Measurements from ENCODE around the gene NKD2.

NKD2 gene

DNA sequence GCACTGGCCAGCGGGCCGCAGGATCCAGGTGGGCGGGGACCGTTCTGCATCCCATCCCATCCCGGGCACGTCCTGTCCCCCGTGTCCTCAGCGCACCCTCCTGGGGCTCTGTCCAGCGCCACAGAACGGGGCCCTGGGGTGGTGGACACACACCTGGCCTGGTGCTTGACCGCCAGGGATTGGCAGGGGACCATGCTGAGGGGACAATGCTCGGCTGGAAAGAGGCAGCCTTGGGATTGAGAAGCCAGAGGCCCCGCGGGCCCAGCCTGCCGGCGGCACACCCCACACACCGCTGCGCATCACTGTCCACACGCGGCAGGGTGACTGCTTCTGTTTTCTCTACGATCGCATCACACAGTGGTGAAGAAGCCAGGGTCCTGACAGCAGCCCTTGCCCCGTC is 70.2 kb downstream of the NKD2 start:
- H3K79me2 ChIP-seq (ENCODE audit: insufficient read depth, low read length) = no peaks in the 10 kb centered on the region
- no peak overlapping the region for H3K9ac ChIP-seq (ENCODE audit: low read length)
- no peaks in the 10 kb centered on the region for H3K9me2 ChIP-seq (ENCODE audit: low read depth, low read length)
- no peak overlapping the region for H3K4me3 ChIP-seq (ENCODE audit: low read depth, low read length, poor library complexity, severe bottlenecking)
- H3K36me3 ChIP-seq (ENCODE audit: insufficient read depth, low read length) = no peaks in the 10 kb centered on the region
- H3K27me3 ChIP-seq (ENCODE audit: insufficient read depth, low read length) = no peaks in the 10 kb centered on the region; the same call in 1 of the 2 replicates
- H3K9me3 ChIP-seq (ENCODE audit: low read length) = no peaks in the 10 kb centered on the region
- H3K4me1 ChIP-seq (ENCODE audit: insufficient read depth, low read length, severe bottlenecking) = no peaks in the 10 kb centered on the region
- H3F3A ChIP-seq (ENCODE audit: insufficient read depth, low read length) = no peaks in the 10 kb centered on the region
- no peak for TF ChIP-seq EZH2 (IDR thresholded peaks at IDR 0.05; ENCODE audit: borderline replicate concordance, low read length)
- H4K20me1 ChIP-seq (ENCODE audit: insufficient read depth, low read length) = no peaks in the 10 kb centered on the region
- H2AFZ ChIP-seq (ENCODE audit: low read length) = no peak overlapping the region
- H3K4me2 ChIP-seq (ENCODE audit: low read length) = no peak overlapping the region
- H3K27ac ChIP-seq (ENCODE audit: low read depth, low read length, poor library complexity, severe bottlenecking) = no peak overlapping the region

DNA sequence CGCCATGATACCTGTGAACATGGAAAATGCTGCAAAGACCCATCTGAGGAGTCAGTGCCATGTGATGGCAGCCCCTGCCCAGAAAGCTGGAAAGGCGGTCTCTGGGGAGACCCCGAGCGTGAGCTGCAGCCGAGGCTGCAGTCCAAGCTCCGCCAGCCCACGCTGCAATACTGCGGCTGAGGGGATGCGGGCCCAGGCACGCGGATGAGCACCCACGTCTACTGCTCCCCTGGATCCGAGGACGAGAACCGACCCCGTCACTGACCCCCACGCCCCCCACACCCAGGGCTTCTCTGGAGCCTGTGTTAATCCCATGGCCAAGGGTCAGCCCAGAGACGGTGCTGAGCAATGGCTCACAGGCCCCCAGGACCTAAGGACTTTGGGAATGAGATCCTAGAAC is 70.9 kb downstream of the NKD2 start:
- no peaks in the 10 kb centered on the region for H3K9me3 ChIP-seq (ENCODE audit: low read length)
- H4K20me1 ChIP-seq (ENCODE audit: insufficient read depth, low read length) = no peaks in the 10 kb centered on the region
- no peak overlapping the region for H3K4me3 ChIP-seq (ENCODE audit: low read depth, low read length, poor library complexity, severe bottlenecking)
- no peak overlapping the region for H3K27ac ChIP-seq (ENCODE audit: low read depth, low read length, poor library complexity, severe bottlenecking)
- no peak overlapping the region for H3K9ac ChIP-seq (ENCODE audit: low read length)
- H3K36me3 ChIP-seq (ENCODE audit: insufficient read depth, low read length) = no peaks in the 10 kb centered on the region
- no peaks in the 10 kb centered on the region; the same call in 1 of the 2 replicates for H3K27me3 ChIP-seq (ENCODE audit: insufficient read depth, low read length)
- no peaks in the 10 kb centered on the region for H3K9me2 ChIP-seq (ENCODE audit: low read depth, low read length)
- no peaks in the 10 kb centered on the region for H3K79me2 ChIP-seq (ENCODE audit: insufficient read depth, low read length)
- H3F3A ChIP-seq (ENCODE audit: insufficient read depth, low read length) = no peaks in the 10 kb centered on the region
- no peaks in the 10 kb centered on the region for H3K4me1 ChIP-seq (ENCODE audit: insufficient read depth, low read length, severe bottlenecking)
- TF ChIP-seq, protein P1, sequence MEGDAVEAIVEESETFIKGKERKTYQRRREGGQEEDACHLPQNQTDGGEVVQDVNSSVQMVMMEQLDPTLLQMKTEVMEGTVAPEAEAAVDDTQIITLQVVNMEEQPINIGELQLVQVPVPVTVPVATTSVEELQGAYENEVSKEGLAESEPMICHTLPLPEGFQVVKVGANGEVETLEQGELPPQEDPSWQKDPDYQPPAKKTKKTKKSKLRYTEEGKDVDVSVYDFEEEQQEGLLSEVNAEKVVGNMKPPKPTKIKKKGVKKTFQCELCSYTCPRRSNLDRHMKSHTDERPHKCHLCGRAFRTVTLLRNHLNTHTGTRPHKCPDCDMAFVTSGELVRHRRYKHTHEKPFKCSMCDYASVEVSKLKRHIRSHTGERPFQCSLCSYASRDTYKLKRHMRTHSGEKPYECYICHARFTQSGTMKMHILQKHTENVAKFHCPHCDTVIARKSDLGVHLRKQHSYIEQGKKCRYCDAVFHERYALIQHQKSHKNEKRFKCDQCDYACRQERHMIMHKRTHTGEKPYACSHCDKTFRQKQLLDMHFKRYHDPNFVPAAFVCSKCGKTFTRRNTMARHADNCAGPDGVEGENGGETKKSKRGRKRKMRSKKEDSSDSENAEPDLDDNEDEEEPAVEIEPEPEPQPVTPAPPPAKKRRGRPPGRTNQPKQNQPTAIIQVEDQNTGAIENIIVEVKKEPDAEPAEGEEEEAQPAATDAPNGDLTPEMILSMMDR (IDR thresholded peaks at IDR 0.05; ENCODE audit: low read length) = no peak
- TF ChIP-seq EZH2 (IDR thresholded peaks at IDR 0.05; ENCODE audit: borderline replicate concordance, low read length) = no peak
- no peak overlapping the region for H2AFZ ChIP-seq (ENCODE audit: low read length)
- H3K4me2 ChIP-seq (ENCODE audit: low read length) = no peak overlapping the region

DNA sequence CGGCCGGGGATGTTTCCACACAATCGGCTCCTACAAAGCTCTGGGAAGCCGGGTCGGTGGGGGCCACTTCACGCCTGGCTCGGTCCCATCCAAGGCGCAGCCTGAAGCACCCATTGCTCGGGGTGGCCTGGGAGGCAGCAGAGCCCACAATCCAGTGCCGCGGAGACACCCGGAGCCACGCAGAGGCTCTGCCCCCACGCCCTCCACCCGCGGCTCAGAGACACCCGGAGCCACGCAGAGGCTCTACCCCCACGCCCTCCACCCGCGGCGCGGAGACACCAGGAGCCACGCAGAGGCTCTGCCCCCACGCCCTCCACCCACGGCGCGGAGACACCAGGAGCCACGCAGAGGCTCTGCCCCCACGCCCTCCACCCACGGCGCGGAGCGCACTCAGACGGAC is 71.4 kb downstream of the NKD2 start:
- no peak overlapping the region for H3K9ac ChIP-seq (ENCODE audit: low read length)
- no peaks in the 10 kb centered on the region for H3K36me3 ChIP-seq (ENCODE audit: insufficient read depth, low read length)
- TF ChIP-seq EZH2 (IDR thresholded peaks at IDR 0.05; ENCODE audit: borderline replicate concordance, low read length) = no peak
- TF ChIP-seq, protein P1 (IDR thresholded peaks at IDR 0.05; ENCODE audit: low read length) = no peak
- no peaks in the 10 kb centered on the region for H3K79me2 ChIP-seq (ENCODE audit: insufficient read depth, low read length)
- no peaks in the 10 kb centered on the region for H3F3A ChIP-seq (ENCODE audit: insufficient read depth, low read length)
- H3K9me2 ChIP-seq (ENCODE audit: low read depth, low read length) = no peaks in the 10 kb centered on the region
- no peaks in the 10 kb centered on the region for H3K9me3 ChIP-seq (ENCODE audit: low read length)
- H3K4me2 ChIP-seq (ENCODE audit: low read length) = no peak overlapping the region
- H2AFZ ChIP-seq (ENCODE audit: low read length) = no peak overlapping the region
- no peaks in the 10 kb centered on the region for H4K20me1 ChIP-seq (ENCODE audit: insufficient read depth, low read length)
- no peak overlapping the region for H3K4me3 ChIP-seq (ENCODE audit: low read depth, low read length, poor library complexity, severe bottlenecking)
- no peak overlapping the region for H3K27ac ChIP-seq (ENCODE audit: low read depth, low read length, poor library complexity, severe bottlenecking)
- no peaks in the 10 kb centered on the region for H3K4me1 ChIP-seq (ENCODE audit: insufficient read depth, low read length, severe bottlenecking)
- no peaks in the 10 kb centered on the region; the same call in 1 of the 2 replicates for H3K27me3 ChIP-seq (ENCODE audit: insufficient read depth, low read length)

DNA sequence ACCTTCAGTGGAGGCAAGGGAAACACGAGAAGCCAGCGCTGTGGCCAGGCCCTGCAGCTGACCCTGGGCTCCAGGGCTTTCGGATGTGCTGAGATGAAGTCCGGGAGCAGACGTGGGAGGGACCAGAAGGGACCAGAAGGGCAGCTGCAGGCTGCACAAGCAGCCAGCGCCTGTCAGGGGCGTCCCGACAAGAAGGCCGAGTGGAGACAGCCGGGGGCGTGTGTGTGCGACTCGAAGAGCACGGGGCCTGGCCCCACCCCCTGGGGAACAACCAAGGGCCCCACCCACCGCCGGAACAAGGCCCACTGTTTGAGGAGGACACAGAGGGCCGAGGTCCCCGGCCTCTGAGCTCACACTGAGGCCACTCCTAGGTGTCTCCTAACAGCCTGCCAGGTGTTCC is 71.8 kb downstream of the NKD2 start:
- Histone ChIP-seq H3K9ac (ENCODE audit: low read length) (no peak overlapping the region), H3F3A (ENCODE audit: insufficient read depth, low read length) (no peaks in the 10 kb centered on the region), H2AFZ (ENCODE audit: low read length) (no peak overlapping the region), H3K4me1 (ENCODE audit: insufficient read depth, low read length, severe bottlenecking) (no peaks in the 10 kb centered on the region), H3K4me3 (ENCODE audit: low read depth, low read length, poor library complexity, severe bottlenecking) (no peak overlapping the region), H4K20me1 (ENCODE audit: insufficient read depth, low read length) (no peaks in the 10 kb centered on the region), H3K27ac (ENCODE audit: low read depth, low read length, poor library complexity, severe bottlenecking) (no peak overlapping the region), H3K9me2 (ENCODE audit: low read depth, low read length) (no peaks in the 10 kb centered on the region), H3K36me3 (ENCODE audit: insufficient read depth, low read length) (no peaks in the 10 kb centered on the region), H3K79me2 (ENCODE audit: insufficient read depth, low read length) (no peaks in the 10 kb centered on the region), H3K27me3 (ENCODE audit: insufficient read depth, low read length) (no peaks in the 10 kb centered on the region; the same call in 1 of the 2 replicates), H3K4me2 (ENCODE audit: low read length) (no peak overlapping the region), H3K9me3 (ENCODE audit: low read length) (no peaks in the 10 kb centered on the region)
- TF ChIP-seq, protein P1 (IDR thresholded peaks at IDR 0.05; ENCODE audit: low read length) = no peak
- TF ChIP-seq EZH2 (IDR thresholded peaks at IDR 0.05; ENCODE audit: borderline replicate concordance, low read length) = no peak

Measured in OCI-LY1 (cell line).